Stimulated activated CD4-positive, alpha-beta T cell treated with anti-CD3 and anti-CD28 coated beads, Interleukin-12 subunit alpha, Interleukin-12 subunit beta, amount 100 ng/mL, for 4 hours (primary cell): ENCODE measurements around the gene BMP6.

Experiments used
- DNase-seq: peaks from one replicate; pipeline ENCODE4 v3.0.0-alpha.2; 2020

Gene BMP6

DNA sequence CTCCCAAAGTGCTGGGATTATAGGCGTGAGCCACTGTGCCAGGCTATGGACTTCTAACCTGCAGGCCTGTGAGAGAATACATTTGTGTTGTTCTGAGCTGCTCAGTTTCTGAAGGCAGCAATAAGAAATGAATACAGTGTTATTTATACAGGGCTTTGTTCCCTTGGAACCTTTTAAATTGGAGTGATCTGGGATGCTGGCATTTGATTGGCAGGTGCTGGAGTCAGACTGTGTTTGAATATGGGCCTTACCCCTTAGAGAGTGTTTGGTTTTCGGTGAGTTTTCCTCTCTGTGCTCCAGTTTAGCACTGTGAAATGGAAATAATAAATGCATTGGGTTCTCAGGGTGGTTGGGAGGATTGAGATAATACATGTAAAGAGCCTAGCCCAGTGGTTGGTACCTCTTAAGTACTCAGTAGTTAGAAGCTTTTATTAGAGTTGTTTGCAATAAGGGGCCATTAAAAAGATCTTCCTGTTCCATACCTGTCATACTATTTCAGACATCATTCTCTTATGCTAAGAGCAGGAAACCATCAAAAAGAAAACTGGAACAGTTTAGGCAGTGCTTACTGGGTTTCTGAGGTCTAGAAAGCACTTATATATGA lies 22.1 kb downstream of the BMP6 start:
- no peak for DNase-seq

- DNase-seq, result no peak
Measured at GRCh38 chr6:7749478-7749877, 23.6 kb downstream of the BMP6 start.

DNA sequence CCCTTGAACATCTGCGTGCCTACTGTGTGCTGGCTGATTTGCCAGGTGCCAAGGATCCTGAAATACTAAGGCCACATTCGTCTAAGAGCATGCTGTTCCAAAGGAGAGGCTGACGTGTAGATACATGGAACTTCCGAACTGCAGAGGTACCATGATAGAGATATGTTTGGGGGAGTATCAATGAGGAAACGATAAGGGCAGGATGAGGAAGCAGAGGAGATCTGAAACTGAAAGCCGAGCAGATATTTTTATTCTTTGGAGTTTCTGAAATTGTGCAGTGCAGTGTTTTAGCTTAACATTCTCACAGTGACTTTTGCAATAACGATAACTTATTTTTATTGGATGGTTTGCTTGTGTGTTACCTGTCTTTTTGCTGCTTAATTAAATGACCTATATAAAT lies 24.3 kb downstream of the BMP6 start:
- DNase-seq, result no peak

DNA sequence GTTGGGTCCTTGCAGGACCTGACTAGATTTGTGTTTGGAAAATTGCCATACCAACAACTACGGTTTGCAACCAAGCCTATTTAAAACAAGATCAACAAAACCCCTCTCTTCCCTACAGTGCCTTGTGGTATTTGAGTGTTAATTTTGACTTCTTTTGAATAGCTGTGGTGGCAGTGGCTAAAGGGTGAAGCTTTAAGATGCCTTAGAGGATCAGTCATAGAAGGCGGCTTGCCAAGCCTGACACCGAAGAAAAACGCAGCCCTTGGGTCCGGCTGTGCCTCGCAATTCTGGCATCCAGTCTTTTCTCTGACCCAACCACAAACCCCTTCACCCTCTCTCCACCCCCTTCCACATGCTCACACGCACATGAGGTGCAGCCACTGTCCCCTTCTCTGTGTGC lies 32.6 kb downstream of the BMP6 start:
- no peak for DNase-seq

DNA sequence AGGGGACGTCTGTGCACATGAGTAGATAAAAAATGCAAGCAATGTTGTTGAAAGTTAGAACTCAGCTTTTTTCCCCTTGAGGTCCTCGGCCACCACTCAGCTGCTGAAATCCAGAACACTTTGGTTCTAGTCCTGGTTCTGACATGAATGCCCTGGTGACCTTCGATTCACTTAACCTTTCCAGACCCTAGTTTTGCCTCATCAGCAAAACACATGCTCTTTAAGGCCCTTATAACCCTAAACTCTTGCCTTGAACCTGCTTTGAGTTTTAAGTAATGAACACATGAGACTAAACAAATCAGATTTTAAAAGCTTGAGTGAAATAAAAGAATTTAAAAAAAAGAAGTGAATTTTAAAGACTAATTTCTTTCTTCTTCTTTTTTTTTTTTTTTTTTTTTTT lies 33.4 kb downstream of the BMP6 start:
- DNase-seq, result no peak

- no peak for DNase-seq
Measured at GRCh38 chr6:7761051-7761450, 35.2 kb downstream of the BMP6 start.

DNA sequence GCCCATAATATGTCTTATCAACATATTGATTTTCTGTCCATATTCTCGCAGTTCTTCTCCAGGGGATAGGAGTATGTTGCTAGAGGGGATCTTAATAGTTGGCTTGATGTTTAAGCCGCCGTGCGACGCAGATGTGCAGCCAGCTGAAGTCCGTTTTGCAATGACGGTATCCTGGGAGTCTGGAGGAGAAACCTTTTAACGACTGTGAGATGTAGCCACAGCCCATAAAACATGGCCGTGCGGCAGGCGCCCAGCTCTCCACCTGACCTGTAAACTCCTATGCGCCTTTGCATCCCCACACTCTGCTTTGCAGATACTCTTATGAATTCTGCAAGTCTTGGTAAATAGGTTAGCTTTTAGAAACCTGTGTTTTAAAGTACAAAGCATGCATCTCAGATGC lies 36.9 kb downstream of the BMP6 start:
- no peak for DNase-seq

DNA sequence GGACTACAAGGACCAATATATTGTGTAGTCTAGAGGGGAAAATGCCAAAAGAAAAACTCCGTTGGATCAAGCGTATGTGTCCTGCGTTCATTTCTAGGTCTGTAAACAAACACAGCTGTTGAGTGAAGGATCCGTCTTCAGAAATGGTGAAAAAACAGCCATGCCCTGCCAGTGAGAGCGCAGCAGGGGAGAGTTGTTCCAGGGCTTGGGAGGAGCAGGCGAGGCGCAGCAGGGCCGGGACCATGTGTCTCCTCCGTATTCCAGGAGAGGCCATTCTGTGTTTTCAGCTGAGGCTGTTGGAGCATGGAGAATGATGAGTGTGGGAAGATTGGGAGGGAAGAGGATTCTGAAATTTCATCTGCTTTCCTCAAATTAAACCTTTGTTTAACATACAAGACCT lies 38.0 kb downstream of the BMP6 start:
- no peak for DNase-seq

DNA sequence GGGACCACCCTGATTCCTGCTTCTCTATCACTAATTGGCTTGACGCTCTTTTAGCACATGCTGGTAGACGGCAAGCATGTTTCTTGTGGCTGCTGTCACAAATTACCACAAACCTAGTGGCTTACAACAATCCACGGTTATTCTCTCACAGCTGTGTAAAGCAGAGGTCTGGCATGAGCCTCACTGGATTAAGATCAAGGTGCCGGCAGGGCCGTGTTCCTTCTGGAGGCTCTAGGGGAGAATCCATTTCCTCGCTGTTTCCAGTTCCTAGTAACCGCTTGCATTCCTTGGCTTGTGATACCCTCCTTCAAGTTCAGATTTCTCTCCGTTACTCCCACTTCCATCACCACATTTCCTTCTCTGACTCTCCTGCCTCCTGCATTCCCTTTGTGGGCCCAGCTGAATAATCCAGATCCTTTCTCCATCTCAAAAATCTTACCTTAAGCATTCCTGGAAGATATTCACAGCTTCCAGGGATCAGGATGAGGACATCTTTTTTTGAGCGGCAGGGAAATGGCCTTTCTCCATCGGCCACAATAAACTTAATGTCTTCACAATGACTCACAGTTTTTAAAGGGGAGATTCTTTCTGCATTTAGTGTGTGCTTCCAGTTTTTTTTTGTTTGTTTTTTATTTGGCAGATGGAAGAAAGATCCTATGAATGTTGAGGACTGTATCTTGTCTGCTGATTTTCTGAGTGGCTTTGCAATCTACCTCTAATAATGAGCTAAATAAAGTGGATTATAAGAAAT lies 39.9 kb downstream of the BMP6 start:
- DNase-seq, result no peak

DNA sequence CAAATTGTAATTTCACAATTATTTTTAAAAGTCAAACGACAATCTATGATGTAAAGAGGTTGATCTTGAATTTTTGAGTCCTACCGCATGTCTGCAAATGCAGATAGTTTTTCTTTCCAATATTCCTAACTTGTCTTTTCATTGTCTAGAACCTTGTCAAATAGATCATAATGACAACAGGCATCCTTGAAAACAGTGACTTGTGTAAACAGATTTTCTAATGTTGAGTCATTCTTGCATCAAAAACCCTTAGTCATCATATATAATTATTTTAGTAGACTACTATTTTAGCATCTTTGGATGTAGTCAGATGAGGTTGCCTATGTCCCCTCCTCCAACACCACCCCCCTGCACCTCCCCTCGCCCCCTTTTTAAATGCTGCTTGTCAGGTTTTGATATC lies 43.8 kb downstream of the BMP6 start:
- no peak for DNase-seq

DNA sequence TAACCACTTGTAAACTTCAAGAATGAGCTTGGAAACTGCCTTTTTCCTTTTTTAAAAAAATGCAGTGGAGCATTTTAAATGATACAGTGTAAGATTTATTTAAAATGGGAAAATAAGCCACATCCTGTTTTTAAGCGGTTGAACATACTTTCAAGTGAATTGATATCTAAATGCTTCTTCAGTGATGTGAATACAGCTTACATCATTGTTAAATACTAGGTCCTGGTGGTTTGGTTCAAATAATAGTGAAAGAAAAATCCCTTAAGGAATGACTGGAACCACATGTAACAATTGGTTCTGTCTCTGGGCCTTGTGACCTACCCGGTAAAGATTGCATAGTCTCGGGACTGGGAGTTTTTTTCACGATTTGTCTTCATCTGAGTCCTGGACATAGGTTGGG lies 44.2 kb downstream of the BMP6 start:
- DNase-seq, result no peak

DNA sequence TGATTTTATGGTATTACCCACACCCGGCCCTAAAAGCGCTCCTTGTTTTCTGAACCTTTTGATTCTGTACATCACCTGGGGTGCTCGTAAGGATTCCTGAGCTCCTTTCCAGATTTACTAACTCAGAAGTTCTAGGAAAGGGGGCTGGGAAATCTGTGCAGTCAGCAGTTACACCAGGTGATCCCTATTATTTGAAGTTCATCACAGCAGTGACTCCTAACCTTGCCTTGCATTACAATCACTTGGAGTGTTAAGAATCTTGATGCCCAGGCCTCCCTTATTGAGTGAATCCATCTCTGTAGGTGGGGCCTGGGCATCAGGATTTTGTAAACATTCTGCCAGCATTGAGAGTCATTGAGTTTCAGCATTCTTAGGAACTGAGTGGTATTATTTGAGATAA lies 44.7 kb downstream of the BMP6 start:
- DNase-seq, result no peak

DNA sequence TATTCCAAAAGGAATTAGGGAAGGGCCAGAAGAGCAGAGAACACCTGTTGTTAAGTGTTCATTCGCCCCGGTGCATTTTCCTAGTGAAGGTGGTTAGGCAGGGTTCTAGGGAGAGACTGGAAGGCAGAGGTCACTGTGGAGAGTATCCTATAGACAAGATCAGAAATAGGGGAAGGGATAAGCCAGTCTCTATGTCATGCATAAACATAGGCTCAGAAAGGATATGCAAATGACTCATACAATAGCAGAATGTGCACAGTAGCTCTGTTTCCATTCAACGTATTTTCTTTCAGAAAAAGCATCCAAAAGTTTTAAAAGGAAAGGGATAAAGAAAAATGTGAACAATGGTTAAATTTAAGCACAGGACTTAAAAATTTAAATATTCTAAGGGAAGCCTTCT lies 47.4 kb downstream of the BMP6 start:
- DNase-seq, result no peak

DNA sequence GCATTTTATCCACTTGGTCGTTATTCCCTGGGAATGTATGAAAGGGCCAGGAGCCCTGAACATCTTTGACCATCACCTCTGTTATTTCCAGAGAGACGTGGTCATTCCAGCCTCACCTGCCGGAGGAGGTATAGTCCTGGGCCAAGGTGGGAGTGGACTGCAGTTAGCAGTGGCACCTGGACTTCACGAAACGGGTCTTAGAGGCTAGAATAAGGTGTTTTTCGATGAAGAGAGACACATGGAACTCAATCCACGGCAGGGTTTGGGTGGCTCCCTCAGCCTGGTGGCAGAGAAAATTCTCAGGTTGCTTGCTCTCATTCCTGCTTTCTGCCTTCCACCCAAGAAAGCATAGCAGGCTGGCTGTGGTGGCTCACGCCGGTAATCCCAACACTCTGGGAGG lies 48.0 kb downstream of the BMP6 start:
- DNase-seq, result no peak

DNA sequence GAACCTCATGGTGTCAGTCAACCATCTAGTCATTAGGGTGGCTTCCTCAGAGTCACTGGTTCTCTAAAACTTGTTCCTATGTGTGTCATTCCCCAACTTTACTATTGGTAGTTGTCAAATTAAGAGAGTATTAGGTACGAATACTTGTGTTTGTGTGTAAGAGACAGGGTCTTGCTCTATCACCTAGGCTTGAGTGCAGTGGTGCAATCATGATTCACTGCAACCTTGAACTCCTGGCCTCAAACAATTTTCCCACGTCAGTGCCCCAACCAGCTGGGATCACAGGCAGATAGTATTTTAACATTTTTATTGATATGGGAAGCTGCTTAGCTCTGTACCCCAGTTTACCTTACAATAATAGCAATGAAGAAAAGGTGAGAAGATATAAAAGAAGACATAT lies 50.6 kb downstream of the BMP6 start:
- no peak for DNase-seq

GRCh38 chr6:7777074-7777473 lies 51.2 kb downstream of the BMP6 start:
- no peak for DNase-seq

DNA sequence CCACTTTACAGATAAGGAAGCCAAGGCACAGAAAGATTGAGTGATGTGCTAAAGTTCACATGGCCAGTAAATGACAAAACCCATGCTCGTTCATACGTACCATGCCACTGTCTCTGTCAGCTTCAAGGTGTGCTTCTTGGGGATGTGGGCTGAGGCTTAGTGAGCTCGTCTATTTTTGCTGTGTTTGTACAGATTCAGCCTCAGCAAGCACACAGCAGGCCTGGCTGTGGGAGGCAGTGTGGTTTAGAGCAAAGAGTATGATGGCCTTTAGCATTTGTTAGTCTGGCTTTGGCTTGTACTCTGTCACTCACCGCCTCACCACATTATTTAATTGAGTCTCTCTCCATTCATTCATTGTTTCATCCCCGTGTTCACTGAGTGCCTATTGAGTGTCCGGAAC lies 55.3 kb downstream of the BMP6 start:
- no peak for DNase-seq

DNA sequence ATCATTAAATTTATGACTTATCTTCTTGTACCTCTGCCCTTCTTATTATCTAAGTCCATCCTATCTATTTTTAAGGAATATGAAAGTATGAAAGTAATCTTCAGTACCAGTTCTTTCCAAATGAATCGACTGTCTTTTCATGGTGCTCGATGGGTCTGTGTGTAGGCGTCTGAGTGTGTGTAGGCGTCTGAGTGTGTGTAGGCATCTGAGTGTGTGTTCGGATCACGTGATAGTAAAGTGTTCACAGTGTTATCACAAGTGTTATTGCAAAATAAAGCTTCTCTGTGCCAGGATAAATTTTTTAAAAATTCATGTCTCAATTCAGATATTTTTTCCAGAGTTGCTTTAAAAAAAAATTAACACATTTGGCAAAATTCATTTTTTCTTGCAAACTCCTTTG lies 58.3 kb downstream of the BMP6 start:
- no peak for DNase-seq

DNA sequence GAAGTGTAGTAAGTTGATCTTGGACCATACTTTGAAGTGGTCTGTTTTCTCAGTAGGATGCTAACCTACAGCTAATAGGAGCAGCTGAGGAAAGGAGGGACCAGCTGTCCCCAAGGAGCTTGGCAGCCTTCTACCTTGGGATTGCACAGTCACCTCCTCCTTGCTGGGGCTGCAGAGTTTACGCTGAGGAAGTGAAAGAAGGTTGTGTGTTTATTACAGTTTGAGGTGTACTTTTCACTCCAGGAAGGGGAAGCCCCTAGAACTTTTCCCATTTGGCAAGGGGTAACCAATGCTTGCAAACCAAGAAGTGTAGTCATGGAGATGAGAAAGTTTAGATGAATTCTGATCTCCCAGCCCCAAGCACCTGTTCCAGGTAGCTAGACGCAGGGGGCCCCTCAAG lies 58.8 kb downstream of the BMP6 start:
- no peak for DNase-seq

DNA sequence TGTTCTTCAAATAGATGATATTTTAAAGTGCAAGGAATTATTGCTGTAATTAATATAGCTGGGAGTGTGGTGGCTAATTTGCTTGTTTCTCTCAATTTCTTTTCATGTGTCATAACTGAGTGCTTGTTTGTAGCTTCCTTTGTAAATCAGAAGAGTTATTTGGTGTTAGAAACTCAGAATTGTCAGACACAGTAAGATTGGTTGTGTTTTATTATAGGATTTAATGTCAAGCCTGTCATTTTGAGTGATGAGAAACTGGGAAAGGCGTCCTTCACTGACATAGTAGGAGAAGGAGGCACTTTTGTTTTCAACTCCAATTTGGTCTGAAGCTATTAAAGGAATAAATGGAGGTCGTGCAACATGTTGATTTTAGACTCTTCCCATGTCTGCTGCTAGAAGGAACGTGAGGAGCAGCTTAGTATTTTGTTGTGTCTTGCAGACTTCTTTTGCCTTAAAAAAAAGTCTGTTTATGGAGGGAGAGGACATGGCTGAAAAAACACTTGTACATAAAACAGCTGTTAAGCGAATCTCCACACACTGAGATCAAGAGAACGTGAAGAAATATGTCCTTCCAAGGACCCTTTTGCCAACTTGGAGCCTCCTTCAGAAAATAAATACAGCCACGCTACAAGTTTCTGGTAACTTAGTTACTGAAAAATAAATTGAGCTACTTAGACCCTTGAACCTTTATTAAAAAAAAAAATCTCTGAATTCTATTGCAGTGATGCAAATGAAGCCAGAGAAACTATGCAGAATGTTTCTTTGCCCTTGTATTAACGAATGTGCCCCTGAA lies 59.5 kb downstream of the BMP6 start:
- DNase-seq, result no peak

DNA sequence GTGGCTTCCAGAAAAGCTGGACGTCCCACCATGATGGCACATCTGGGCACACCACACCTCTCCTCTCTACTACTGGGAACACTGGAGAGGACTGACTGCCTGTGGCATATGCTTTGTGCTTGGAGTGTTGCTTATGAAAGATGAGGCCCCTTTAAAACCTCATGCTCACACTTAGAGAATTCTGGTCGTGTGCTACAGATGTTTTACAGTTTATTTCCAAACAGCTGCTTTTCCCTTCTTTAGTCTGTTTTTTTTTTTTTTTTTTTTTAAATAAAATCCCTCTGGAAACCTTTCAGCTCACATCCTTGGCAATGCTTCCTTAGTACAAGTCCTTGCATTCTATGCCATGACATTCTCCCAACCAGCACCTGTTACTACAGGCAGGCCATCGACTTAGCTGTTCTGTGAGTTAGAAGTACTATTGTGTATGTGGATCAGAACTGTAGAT lies 60.3 kb downstream of the BMP6 start:
- no peak for DNase-seq

DNA sequence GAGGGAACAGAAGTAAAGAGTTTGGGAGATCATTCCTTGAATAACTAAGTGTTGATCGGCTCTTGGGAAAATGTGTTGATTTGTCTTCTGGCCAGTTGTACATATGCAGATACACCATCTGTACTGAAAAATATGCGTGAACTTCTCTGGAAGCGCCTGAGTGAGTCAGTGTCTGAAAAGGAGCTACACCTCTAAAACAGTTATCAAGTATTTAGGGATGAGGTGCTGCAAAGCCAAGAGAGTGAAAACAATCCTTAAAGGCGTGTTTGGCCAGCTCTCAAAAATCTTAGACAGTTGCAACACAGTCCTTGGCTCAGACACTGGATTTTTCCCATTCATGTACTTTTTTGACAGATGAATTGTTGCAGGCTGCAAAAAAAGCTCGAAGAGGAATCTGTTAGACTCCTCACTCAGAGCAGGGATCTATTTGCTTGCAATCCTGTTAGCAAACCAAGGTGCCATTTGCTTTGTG lies 61.3 kb downstream of the BMP6 start:
- DNase-seq, result no peak

- DNase-seq, result no peak
Measured at GRCh38 chr6:7787731-7788130, 61.8 kb downstream of the BMP6 start.

GRCh38 chr6:7794509-7794908 lies 68.6 kb downstream of the BMP6 start:
- no peak for DNase-seq
